ENCODE results near the gene HEXD. TPM values are rescaled to one million over a fixed set of nuclear protein-coding genes. Genes with fewer than 3 reads are reported as not detected.
A peak's percentile ranks its signal among the peaks of the same experiment; 100 is the strongest.

The HEXD gene
- total RNA-seq, 4 donors from 2014 or later: 10.6 to 42.0 (median 12.9) TPM

DNA sequence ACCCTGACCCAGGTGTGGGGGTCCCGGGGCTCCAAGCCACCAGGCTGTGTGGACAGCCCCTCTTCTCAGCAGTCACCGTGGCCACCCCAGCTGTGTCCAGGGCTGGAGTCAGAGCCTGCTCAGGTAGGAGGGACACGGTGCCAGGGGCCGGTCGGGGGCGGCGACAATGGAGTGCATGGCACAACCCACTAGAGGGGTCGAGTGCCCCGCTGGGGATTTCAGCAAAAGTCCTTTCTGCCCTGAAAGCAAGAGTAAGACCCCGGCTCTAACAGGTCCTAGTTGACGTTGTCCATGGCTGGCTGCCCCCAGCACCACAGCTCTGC, 35.3 kb upstream of the HEXD start:
- H3K9me3 ChIP-seq: no peaks in the 10 kb centered on the region
- H3K36me3 ChIP-seq: no peaks in the 10 kb centered on the region
- peaks cover 10 to 51% (median 26%) of the 10 kb centered on the region in 3 donors for H3K4me1 ChIP-seq
- H3K27me3 ChIP-seq: peaks cover 0 to 99% (median 5%) of the 10 kb centered on the region in 4 donors
- DNase-seq: no peak
- TF ChIP-seq, protein P1, sequence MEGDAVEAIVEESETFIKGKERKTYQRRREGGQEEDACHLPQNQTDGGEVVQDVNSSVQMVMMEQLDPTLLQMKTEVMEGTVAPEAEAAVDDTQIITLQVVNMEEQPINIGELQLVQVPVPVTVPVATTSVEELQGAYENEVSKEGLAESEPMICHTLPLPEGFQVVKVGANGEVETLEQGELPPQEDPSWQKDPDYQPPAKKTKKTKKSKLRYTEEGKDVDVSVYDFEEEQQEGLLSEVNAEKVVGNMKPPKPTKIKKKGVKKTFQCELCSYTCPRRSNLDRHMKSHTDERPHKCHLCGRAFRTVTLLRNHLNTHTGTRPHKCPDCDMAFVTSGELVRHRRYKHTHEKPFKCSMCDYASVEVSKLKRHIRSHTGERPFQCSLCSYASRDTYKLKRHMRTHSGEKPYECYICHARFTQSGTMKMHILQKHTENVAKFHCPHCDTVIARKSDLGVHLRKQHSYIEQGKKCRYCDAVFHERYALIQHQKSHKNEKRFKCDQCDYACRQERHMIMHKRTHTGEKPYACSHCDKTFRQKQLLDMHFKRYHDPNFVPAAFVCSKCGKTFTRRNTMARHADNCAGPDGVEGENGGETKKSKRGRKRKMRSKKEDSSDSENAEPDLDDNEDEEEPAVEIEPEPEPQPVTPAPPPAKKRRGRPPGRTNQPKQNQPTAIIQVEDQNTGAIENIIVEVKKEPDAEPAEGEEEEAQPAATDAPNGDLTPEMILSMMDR (IDR thresholded peaks at IDR 0.05): no peak
- no peak for TF ChIP-seq POLR2A (IDR thresholded peaks at IDR 0.05)
- intact Hi-C loops (cut with DNase I): no loop called here
- WGBS, 2 donors: 71% methylated on average over 2 of the region's 11 CpGs; no CpG with 5 or more reads in 1 of the 2 donors
- no peak overlapping the region for H3K4me3 ChIP-seq
- no peak overlapping the region for H3K27ac ChIP-seq

DNA sequence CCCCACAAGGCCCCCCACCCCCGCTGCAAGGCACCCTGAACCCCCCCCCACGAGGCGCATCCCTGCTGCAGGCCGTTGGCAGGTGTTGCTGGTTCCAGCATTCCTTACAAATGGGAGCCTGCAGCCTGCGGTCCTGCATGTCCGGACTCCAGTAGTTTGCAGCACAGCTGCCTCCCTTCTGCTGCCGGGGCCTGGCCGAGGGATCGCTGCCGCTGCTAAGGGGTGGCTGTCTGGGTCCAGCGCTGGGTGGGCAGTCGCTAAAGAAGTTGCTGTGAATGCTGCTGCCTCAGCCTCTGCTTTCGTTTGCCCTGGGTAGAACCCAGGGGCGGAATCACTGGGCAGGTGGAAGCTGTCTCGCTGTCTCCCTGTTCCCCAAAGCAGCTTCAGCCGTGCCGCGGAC, 34.7 kb upstream of the HEXD start:
- DNase-seq: no peak
- 33 to 90% methylated on average over 3 to 5 of the region's 18 CpGs for WGBS, 2 donors
- H3K36me3 ChIP-seq: no peaks in the 10 kb centered on the region
- no peak for TF ChIP-seq POLR2A (IDR thresholded peaks at IDR 0.05)
- TF ChIP-seq, protein P1 (IDR thresholded peaks at IDR 0.05): no peak
- H3K27ac ChIP-seq: no peak overlapping the region
- H3K4me3 ChIP-seq: no peak overlapping the region
- intact Hi-C loops (cut with DNase I): no loop called here
- no peaks in the 10 kb centered on the region for H3K9me3 ChIP-seq
- peaks cover 10 to 51% (median 26%) of the 10 kb centered on the region in 3 donors for H3K4me1 ChIP-seq
- H3K27me3 ChIP-seq: peaks cover 0 to 99% (median 5%) of the 10 kb centered on the region in 4 donors

DNA sequence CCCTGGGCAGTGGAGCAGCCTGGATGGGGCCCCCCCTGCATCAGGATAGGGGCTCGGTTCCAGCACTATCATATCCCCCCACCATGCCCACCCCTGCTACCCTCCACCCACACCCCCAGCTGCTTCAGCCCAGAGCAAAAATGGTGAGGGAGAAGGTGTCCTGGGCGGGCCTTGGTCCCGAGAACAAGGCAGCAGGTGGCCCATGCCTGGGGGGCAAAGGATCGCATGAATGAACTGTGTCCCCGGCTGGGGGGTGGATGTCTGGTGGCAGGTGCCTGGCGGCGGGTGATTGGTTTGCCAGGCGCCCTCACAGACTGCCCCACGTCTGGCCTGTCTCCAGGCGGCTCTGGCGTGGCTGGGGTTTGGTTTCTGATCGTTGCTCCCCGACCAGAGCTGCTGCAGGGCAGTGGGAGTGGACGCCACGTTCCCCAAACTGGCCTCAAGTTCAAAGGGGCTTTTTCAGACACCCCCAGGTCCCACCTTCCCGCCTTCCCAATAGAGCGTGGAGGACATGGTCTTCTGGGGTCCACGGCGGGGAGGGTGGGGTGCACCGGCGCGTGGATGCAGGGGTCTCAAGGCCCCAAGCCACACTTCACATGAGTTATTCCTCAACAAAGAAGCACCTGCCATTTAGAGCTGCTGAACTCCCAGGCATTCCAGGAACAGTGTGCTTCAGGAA, 34.0 kb upstream of the HEXD start:
- peaks cover 10 to 51% (median 26%) of the 10 kb centered on the region in 3 donors for H3K4me1 ChIP-seq
- intact Hi-C loops (cut with DNase I): no loop called here
- H3K9me3 ChIP-seq: no peaks in the 10 kb centered on the region
- H3K36me3 ChIP-seq: no peaks in the 10 kb centered on the region
- H3K27me3 ChIP-seq: peaks cover 0 to 94% (median 5%) of the 10 kb centered on the region in 4 donors
- H3K4me3 ChIP-seq: no peak overlapping the region
- H3K27ac ChIP-seq: peak overlapping the region in 1 of 4 donors; percentile 29
- 37 to 40% methylated on average over 4 to 9 of the region's 22 CpGs for WGBS, 2 donors
- no peak for DNase-seq
- TF ChIP-seq, protein P1 (IDR thresholded peaks at IDR 0.05): no peak
- TF ChIP-seq POLR2A (IDR thresholded peaks at IDR 0.05): no peak

- Histone ChIP-seq H3K4me3 (no peak overlapping the region), H3K27me3 (peaks cover 0 to 87% (median 5%) of the 10 kb centered on the region in 4 donors), H3K4me1 (peaks cover 10 to 51% (median 26%) of the 10 kb centered on the region in 3 donors), H3K9me3 (no peaks in the 10 kb centered on the region), H3K36me3 (no peaks in the 10 kb centered on the region), H3K27ac (peak overlapping the region in 2 of 4 donors; percentile 9 to 29)
- no peak for DNase-seq
- intact Hi-C loops (cut with DNase I): no loop called here
- 20 to 43% methylated on average over 2 to 5 of the region's 26 CpGs for WGBS, 2 donors
- TF ChIP-seq POLR2A (IDR thresholded peaks at IDR 0.05): no peak
- TF ChIP-seq, protein P1 (IDR thresholded peaks at IDR 0.05): peak in 3 of 6 experiments; percentile 13 to 60 (median 35)
These were observed 33.2 kb upstream of the HEXD start for GRCh38 chr17:82384730-82385481.

Data from esophagus squamous epithelium (tissue), 5 donors.